SK-N-MC (cell line): ENCODE measurements around the gene PCDH17.

Source experiments
- EZH2 ChIP-seq: fragments of 200-600 bp; sonication (generic); IDR thresholded peaks from one replicate; pipeline ENCODE4 v1.6.1; 2017; ENCODE audit warnings: antibody characterized with exemption
- POLR2AphosphoS5 ChIP-seq: IDR thresholded peaks from 2 replicates; pipeline ENCODE4 v1.6.1; 2012; ENCODE audit warnings: mild to moderate bottlenecking, low read depth, low read length, borderline replicate concordance

GRCh38 chr13:57760951-57761350 lies 129.4 kb downstream of the PCDH17 start:
- TF ChIP-seq POLR2AphosphoS5 (no peak), EZH2 (no peak)
